ENCODE data around the gene TASP1.

TASP1 gene

GRCh38 chr20:13340088-13340487 lies 298.6 kb downstream of the TASP1 start:
- no peak for DNase-seq (ENCODE audit: low spot score)
- no peak for TF ChIP-seq CTCF (IDR thresholded peaks at IDR 0.05; ENCODE audit: extremely low read depth, insufficient read depth, missing control alignments)
- in situ Hi-C loops (cut with MboI; ENCODE audit: low pct_unique_long_range_greater_than_20kb, low sequenced_read_pairs, unreplicated experiment): no loop called here
